ENCODE data around the gene CDK19. TPM values are rescaled to one million over a fixed set of nuclear protein-coding genes. Genes with fewer than 3 reads are reported as not detected.

Gene CDK19
- total RNA-seq, 2 donors from 2014 or later = 16.8 to 20.8 TPM

DNA sequence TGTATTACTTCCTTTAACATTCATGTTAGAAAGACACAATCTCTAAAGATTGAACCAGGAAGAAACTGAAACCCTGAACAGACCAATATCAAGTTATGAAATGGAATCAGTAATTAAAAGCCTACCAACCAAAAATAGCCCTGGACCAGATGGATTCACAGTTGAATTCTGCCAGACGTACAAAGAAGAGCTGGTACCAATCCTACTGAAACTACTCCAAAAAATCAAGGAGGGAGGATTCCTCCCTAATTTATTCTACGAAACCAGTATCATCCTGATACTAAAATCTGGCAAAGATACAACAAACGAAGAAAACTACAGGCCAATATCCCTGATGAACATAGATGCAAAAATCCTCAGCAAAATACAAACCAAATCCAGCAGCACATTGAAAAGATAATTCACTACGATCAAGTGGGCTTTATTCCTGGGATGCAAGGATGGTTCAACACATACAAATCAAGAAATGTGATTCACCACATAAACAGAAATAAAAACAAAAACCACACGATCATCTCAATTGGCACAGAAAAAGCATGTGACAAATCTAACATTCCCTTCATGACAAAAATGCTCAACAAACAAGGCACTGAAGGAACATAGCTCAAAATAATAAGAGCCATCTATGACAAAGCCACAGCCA, 15.0 kb downstream of the CDK19 start:
- Mint-ChIP-seq H3K9me3 (peaks cover 21% of the 10 kb centered on the region), H3K27ac (no peak overlapping the region), H3K4me1 (no peaks in the 10 kb centered on the region), H3K36me3 (ENCODE audit: low read depth) (peaks cover 25% of the 10 kb centered on the region), H3K27me3 (ENCODE audit: insufficient read depth) (no peaks in the 10 kb centered on the region), H3K4me3 (no peak overlapping the region)
- H3K36me3 ChIP-seq (ENCODE audit: control insufficient read depth, insufficient read depth, low read length) = no peaks in the 10 kb centered on the region
- no peak overlapping the region for H3K9ac ChIP-seq (ENCODE audit: extremely low read depth, low read length, poor library complexity, severe bottlenecking)
- TF ChIP-seq, protein P1, sequence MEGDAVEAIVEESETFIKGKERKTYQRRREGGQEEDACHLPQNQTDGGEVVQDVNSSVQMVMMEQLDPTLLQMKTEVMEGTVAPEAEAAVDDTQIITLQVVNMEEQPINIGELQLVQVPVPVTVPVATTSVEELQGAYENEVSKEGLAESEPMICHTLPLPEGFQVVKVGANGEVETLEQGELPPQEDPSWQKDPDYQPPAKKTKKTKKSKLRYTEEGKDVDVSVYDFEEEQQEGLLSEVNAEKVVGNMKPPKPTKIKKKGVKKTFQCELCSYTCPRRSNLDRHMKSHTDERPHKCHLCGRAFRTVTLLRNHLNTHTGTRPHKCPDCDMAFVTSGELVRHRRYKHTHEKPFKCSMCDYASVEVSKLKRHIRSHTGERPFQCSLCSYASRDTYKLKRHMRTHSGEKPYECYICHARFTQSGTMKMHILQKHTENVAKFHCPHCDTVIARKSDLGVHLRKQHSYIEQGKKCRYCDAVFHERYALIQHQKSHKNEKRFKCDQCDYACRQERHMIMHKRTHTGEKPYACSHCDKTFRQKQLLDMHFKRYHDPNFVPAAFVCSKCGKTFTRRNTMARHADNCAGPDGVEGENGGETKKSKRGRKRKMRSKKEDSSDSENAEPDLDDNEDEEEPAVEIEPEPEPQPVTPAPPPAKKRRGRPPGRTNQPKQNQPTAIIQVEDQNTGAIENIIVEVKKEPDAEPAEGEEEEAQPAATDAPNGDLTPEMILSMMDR (conservative IDR thresholded peaks at IDR 0.05) = no peak
- no peak overlapping the region for H3K27ac ChIP-seq (ENCODE audit: low read depth, low read length)
- H3K27me3 ChIP-seq (ENCODE audit: control insufficient read depth, insufficient read depth, low read length, poor library complexity, severe bottlenecking) = no peaks in the 10 kb centered on the region
- H3K9me3 ChIP-seq (ENCODE audit: control insufficient read depth, low read length) = peaks cover 23% of the 10 kb centered on the region
- DNase-seq = no peak
- H3K4me3 ChIP-seq (ENCODE audit: low read length) = no peak overlapping the region
- WGBS, 2 experiments (ENCODE audit: insufficient coverage in 1 of 2, insufficient read length in 1 of 2) = 92 to 96% methylated on average over 4 to 5 of the region's 5 CpGs
- no peaks in the 10 kb centered on the region for H3K4me1 ChIP-seq (ENCODE audit: control insufficient read depth, insufficient read depth, low read length)

DNA sequence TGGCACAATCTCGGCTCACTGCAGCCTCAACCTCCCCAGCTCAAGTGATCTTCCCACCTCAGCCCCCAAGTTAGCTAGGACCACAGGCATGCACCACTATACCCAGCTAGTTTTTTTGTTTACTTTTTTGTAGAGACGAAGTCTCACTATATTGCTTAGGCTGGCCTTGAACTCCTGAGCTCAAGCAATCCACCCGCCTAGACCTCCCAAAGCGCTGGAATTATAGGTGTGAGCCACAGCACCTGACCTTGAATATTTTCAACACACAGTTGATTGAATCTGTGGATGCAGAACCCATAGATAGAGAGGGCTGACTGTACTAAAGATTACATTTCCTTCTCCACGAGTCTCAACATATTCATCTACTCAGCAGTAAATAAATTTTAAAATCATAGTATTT, 15.6 kb downstream of the CDK19 start:
- Mint-ChIP-seq H3K9me3 (peaks cover 19% of the 10 kb centered on the region), H3K4me3 (no peak overlapping the region), H3K36me3 (ENCODE audit: low read depth) (peaks cover 20% of the 10 kb centered on the region), H3K27ac (no peak overlapping the region), H3K4me1 (no peaks in the 10 kb centered on the region), H3K27me3 (ENCODE audit: insufficient read depth) (no peaks in the 10 kb centered on the region)
- no peaks in the 10 kb centered on the region for H3K27me3 ChIP-seq (ENCODE audit: control insufficient read depth, insufficient read depth, low read length, poor library complexity, severe bottlenecking)
- no peaks in the 10 kb centered on the region for H3K36me3 ChIP-seq (ENCODE audit: control insufficient read depth, insufficient read depth, low read length)
- H3K4me1 ChIP-seq (ENCODE audit: control insufficient read depth, insufficient read depth, low read length) = no peaks in the 10 kb centered on the region
- H3K9me3 ChIP-seq (ENCODE audit: control insufficient read depth, low read length) = peaks cover 23% of the 10 kb centered on the region
- 92% methylated on average over 4 of the region's 5 CpGs for WGBS, 2 experiments (ENCODE audit: insufficient coverage in 1 of 2, insufficient read length in 1 of 2)
- no peak overlapping the region for H3K4me3 ChIP-seq (ENCODE audit: low read length)
- DNase-seq = no peak
- H3K9ac ChIP-seq (ENCODE audit: extremely low read depth, low read length, poor library complexity, severe bottlenecking) = no peak overlapping the region
- no peak overlapping the region for H3K27ac ChIP-seq (ENCODE audit: low read depth, low read length)
- TF ChIP-seq, protein P1 (conservative IDR thresholded peaks at IDR 0.05) = no peak

DNA sequence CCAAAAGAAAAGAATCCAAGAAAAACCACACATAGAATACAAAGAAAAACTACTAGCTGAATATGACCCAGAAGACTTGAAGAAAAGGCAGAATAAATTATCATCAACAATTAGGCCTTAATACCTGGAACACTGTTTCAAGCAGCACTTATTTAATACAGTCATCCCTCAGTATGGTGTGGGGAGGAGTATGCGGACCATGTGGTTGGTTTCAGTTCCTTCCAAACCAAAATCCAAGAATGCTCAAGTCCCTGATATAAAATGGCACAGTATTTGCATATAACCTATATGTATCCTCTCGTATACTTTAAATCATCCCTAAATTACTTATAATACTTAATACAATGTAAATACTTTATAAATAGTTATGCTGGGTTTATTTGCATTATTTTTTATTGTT, 16.1 kb downstream of the CDK19 start:
- H3K9me3 ChIP-seq (ENCODE audit: control insufficient read depth, low read length) = peaks cover 23% of the 10 kb centered on the region
- WGBS, 2 experiments (ENCODE audit: insufficient coverage in 1 of 2, insufficient read length in 1 of 2) = 100% methylated on average over 1 of the region's 2 CpGs; no CpG with 5 or more reads in 1 of the 2 experiments
- H3K4me3 ChIP-seq (ENCODE audit: low read length) = no peak overlapping the region
- no peak overlapping the region for H3K9ac ChIP-seq (ENCODE audit: extremely low read depth, low read length, poor library complexity, severe bottlenecking)
- no peaks in the 10 kb centered on the region for H3K27me3 ChIP-seq (ENCODE audit: control insufficient read depth, insufficient read depth, low read length, poor library complexity, severe bottlenecking)
- no peaks in the 10 kb centered on the region for H3K36me3 ChIP-seq (ENCODE audit: control insufficient read depth, insufficient read depth, low read length)
- Mint-ChIP-seq H3K36me3 (ENCODE audit: low read depth) (peaks cover 20% of the 10 kb centered on the region), H3K4me3 (no peak overlapping the region), H3K27me3 (ENCODE audit: insufficient read depth) (no peaks in the 10 kb centered on the region), H3K4me1 (no peaks in the 10 kb centered on the region), H3K27ac (no peak overlapping the region), H3K9me3 (peaks cover 19% of the 10 kb centered on the region)
- no peak overlapping the region for H3K27ac ChIP-seq (ENCODE audit: low read depth, low read length)
- H3K4me1 ChIP-seq (ENCODE audit: control insufficient read depth, insufficient read depth, low read length) = no peaks in the 10 kb centered on the region
- TF ChIP-seq, protein P1 (conservative IDR thresholded peaks at IDR 0.05) = no peak
- DNase-seq = no peak
